Epithelial cell of esophagus (primary cell): Measurements from ENCODE around the gene ATG7.

ENCODE experiments used
- DNase-seq: peaks from one replicate; pipeline ENCODE4 v3.0.0; 2010; ENCODE audit warnings: low read depth
- H3K4me3 ChIP-seq: 2 replicates; pipeline ENCODE4 v1.5.1; 2011; ENCODE audit warnings: mild to moderate bottlenecking, low read length, control low read depth
- TF ChIP-seq, protein P1 (sequence below): IDR thresholded peaks from 2 replicates; pipeline ENCODE4 v1.5.1; 2011; ENCODE audit warnings: low read depth, mild to moderate bottlenecking, low read length, control low read depth, inconsistent platforms; ENCODE audit not compliant: insufficient read depth; ENCODE audit errors: missing control alignments

Gene ATG7

DNA sequence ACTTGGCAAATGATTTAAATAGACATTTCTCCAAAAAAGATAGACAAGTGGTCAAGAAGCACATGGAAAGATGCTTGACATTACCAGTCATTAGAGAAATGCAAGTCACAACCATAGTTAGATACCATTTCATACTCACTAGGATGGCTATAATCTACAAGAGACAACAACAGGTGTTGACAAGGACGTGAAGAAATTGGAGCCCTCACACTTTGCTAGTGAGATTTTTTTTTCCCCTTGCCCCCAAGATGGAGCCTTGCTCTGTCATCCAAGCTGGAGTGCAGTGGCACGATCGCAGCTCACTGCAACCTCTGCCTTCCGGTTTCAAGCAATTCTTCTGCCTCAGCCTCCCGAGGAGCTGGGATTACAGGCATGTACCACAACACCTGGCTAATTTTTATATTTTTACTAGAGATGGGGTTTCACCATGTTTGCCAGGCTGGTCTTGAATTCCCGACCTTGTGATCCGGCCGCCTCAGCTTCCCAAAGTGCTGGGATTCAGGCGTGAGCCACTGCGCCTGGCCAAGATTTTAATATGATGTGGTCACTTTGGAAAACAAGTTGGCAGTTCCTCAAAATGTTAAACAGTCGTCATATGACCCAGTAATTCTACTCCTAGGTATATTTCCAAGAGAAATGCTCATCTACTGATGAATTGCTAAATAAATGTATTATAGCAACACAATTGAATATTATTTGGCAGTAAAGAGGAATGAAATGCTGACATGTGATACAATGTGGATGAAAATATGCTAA, 103.3 kb downstream of the ATG7 start:
- DNase-seq = no peak

DNA sequence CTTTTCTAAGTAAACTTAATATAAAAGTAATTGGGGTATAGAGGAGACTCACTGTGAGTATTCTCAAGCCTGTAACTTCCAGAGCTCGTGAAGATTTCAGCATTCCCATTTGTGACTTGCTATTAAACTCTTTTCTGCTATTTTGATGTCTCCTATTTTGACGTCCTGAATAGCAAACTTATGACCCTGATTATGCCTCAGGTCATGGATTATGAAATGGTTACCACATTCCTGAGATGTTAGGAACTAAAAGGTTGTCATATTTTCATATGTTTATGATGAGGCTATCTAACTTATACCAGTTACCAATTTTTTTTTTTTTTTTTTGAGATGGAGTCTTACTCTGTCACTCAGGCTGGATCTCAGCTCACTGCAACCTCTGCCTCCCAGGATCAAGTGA, 105.5 kb downstream of the ATG7 start:
- no peak overlapping the region for H3K4me3 ChIP-seq
- peak; percentile 60 for DNase-seq
- TF ChIP-seq, protein P1, sequence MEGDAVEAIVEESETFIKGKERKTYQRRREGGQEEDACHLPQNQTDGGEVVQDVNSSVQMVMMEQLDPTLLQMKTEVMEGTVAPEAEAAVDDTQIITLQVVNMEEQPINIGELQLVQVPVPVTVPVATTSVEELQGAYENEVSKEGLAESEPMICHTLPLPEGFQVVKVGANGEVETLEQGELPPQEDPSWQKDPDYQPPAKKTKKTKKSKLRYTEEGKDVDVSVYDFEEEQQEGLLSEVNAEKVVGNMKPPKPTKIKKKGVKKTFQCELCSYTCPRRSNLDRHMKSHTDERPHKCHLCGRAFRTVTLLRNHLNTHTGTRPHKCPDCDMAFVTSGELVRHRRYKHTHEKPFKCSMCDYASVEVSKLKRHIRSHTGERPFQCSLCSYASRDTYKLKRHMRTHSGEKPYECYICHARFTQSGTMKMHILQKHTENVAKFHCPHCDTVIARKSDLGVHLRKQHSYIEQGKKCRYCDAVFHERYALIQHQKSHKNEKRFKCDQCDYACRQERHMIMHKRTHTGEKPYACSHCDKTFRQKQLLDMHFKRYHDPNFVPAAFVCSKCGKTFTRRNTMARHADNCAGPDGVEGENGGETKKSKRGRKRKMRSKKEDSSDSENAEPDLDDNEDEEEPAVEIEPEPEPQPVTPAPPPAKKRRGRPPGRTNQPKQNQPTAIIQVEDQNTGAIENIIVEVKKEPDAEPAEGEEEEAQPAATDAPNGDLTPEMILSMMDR = no peak

More for the DNA sequence above, 103.3 kb downstream of the ATG7 start:
- H3K4me3 ChIP-seq = no peak overlapping the region
- TF ChIP-seq, protein P1 = no peak

DNA sequence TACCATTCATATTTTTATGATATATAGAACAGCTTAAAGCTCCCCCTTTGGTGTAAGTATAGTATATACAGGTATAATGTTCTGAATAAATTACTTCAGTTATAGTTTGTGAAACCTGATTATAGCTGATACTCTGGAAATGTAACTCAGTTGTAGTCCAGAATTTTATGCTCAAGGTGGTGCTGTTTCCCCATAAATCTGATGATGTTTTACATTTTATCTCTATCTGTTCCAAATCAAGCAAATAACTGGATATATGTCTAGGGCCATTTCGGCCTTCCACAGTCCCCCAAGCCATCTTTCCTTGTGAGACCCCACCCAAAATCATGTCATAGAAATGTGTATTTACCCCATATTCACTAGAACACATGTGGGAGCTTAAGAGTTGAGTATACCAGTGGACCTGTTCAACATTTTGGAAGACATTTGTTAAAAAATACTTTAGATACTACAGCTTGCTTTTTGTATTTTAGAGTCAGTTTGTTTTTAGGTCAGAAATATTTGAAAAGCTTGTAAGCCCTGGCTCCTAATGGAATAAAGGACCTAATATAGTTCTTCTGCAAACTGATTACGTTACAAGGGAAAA, 107.1 kb downstream of the ATG7 start:
- no peak overlapping the region for H3K4me3 ChIP-seq
- TF ChIP-seq, protein P1 = peak; percentile 45
- DNase-seq = peak; percentile 63

DNA sequence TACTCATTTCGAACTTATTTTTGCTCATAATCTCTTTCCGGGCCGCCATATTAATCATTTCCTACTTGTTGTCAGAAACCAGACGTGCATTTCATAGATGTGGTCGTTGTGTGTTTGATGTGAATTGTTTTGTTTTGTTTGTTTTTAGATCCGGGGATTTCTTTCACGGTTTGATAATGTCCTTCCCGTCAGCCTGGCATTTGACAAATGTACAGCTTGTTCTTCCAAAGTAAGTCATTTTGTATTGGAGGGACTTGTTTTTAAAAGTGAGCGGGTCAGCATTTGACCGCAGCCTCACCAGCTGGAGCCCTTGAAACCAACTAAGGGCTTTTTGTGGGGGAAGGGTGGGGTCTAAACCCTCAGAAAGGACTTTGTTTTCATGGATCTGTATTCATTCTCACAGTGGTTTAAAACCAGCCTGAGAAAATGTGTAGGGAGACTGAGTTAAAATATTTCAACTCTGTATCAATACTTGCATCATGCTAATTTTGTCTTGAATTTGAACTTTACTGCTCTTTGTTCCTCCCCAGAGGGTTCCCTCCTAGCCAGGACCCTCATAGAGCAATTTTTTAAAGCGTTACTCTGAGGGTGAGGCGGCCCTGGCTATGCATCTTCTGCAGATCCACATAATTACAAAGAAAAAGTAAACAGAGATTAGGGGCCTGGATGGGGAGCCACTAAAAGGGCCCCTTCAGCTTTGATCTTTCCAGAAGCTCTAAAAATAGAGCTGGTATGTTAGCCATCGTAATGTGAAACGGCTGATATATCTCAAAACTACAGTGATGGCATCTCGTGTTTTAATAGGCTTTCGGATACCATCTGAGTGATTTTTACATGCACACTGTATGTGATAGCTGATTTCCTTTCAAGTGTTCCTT, 107.9 kb downstream of the ATG7 start:
- no peak for DNase-seq
- TF ChIP-seq, protein P1 = no peak
- no peak overlapping the region for H3K4me3 ChIP-seq

DNA sequence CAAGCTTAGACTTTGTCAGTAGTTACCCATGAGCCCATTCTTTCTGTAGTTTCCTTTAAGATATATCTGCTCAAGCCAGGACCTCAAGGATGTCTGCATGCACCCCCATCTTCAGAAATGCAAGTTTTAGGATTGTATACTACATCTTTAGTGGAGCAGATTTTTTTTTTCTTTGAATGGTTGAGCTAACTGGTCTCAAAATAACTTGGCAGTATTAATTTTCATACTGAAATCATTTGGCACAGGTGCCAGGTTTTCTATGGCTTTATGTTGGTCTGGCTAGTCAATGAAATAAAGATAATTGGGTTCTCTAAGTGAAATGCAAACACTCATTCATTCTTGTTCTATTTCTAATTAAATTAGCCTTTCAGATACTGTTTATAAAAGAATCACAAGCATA, 108.9 kb downstream of the ATG7 start:
- no peak for DNase-seq
- H3K4me3 ChIP-seq = no peak overlapping the region
- TF ChIP-seq, protein P1 = no peak

DNA sequence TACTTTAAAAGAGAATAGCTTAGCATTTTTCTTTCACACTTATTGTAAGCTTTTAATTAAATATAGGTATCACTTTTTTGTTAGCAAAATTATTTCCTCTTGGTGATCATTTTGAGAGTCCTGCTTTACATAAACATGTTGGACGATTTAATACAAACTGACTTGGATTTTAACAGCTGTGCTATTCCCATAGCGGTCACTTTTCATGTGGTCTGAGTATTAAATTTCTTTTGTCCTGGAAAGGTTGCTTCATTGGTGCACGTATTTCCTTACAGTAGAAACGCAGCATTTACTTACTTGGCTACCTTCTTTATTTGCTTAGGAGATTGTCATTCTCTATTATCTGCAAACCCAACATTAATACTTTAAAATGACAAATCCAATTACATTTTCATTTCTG, 109.4 kb downstream of the ATG7 start:
- no peak overlapping the region for H3K4me3 ChIP-seq
- DNase-seq = no peak
- TF ChIP-seq, protein P1 = no peak
